ENCODE results near the gene CYLD. TPM values are rescaled to one million over a fixed set of nuclear protein-coding genes. Genes with fewer than 3 reads are reported as not detected.

Gene CYLD
- total and polyA plus RNA-seq, 4 donors = 15.3 to 90.5 (median 26.0) TPM

- Histone ChIP-seq H3K9me3 (ENCODE audit: control insufficient read depth in 4 of 4, insufficient read depth in 3 of 4, low read length in 3 of 4) (no peaks in the 10 kb centered on the region), H3K4me3 (no peak overlapping the region), H3K27ac (ENCODE audit: low read depth in 1 of 2, low read length in 1 of 2) (no peak overlapping the region), H3K9ac (ENCODE audit: insufficient read depth in 1 of 2, low read length in 2 of 2) (no peak overlapping the region), H3K4me1 (ENCODE audit: control insufficient read depth in 5 of 5, insufficient read depth in 5 of 5, low read length in 5 of 5) (peaks cover 0 to 23% (median 6%) of the 10 kb centered on the region in 5 donors), H3K27me3 (ENCODE audit: control insufficient read depth in 3 of 3, insufficient read depth in 3 of 3, low read length in 2 of 3) (no peaks in the 10 kb centered on the region), H3K36me3 (ENCODE audit: control insufficient read depth in 4 of 4, insufficient read depth in 4 of 4, low read length in 4 of 4) (peaks cover 1 to 10% (median 5%) of the 10 kb centered on the region in 4 donors)
- TF ChIP-seq CTCF (IDR thresholded peaks at IDR 0.05; ENCODE audit: control extremely low read depth, extremely low read depth) = peak; percentile 48
- ATAC-seq (ENCODE audit: insufficient read depth, low FRiP score) (no peak), DNase-seq (peak in 2 of 3 donors; percentile 59 to 60)
- WGBS, 2 donors = 28 to 48% methylated on average over 7 of the region's 7 CpGs
Observed at GRCh38 chr16:50747207-50747956, 5.5 kb downstream of the CYLD start.

- DNase-seq (no peak), ATAC-seq (ENCODE audit: insufficient read depth, low FRiP score) (no peak)
- no peaks in the 10 kb centered on the region for H3K27me3 ChIP-seq (ENCODE audit: control insufficient read depth in 3 of 3, insufficient read depth in 3 of 3, low read length in 2 of 3)
- no peak overlapping the region for H3K27ac ChIP-seq (ENCODE audit: low read depth in 1 of 2, low read length in 1 of 2)
- H3K9me3 ChIP-seq (ENCODE audit: control insufficient read depth in 4 of 4, insufficient read depth in 3 of 4, low read length in 3 of 4) = no peaks in the 10 kb centered on the region
- peaks cover 0 to 14% (median 0%) of the 10 kb centered on the region in 5 donors for H3K4me1 ChIP-seq (ENCODE audit: control insufficient read depth in 5 of 5, insufficient read depth in 5 of 5, low read length in 5 of 5)
- H3K4me3 ChIP-seq = no peak overlapping the region
- no peak overlapping the region for H3K9ac ChIP-seq (ENCODE audit: insufficient read depth in 1 of 2, low read length in 2 of 2)
- H3K36me3 ChIP-seq (ENCODE audit: control insufficient read depth in 4 of 4, insufficient read depth in 4 of 4, low read length in 4 of 4) = peaks cover 5 to 24% (median 14%) of the 10 kb centered on the region in 4 donors
- no peak for TF ChIP-seq CTCF (IDR thresholded peaks at IDR 0.05; ENCODE audit: control extremely low read depth, extremely low read depth)
- WGBS, 2 donors = 52 to 70% methylated on average over 6 of the region's 6 CpGs
Observed at GRCh38 chr16:50751528-50751927, 9.6 kb downstream of the CYLD start.

- Histone ChIP-seq H3K4me3 (no peak overlapping the region), H3K36me3 (ENCODE audit: control insufficient read depth in 4 of 4, insufficient read depth in 4 of 4, low read length in 4 of 4) (peaks cover 5 to 24% (median 14%) of the 10 kb centered on the region in 4 donors), H3K9me3 (ENCODE audit: control insufficient read depth in 4 of 4, insufficient read depth in 3 of 4, low read length in 3 of 4) (no peaks in the 10 kb centered on the region), H3K4me1 (ENCODE audit: control insufficient read depth in 5 of 5, insufficient read depth in 5 of 5, low read length in 5 of 5) (peaks cover 0 to 8% (median 0%) of the 10 kb centered on the region in 5 donors), H3K9ac (ENCODE audit: insufficient read depth in 1 of 2, low read length in 2 of 2) (no peak overlapping the region), H3K27me3 (ENCODE audit: control insufficient read depth in 3 of 3, insufficient read depth in 3 of 3, low read length in 2 of 3) (no peaks in the 10 kb centered on the region), H3K27ac (ENCODE audit: low read depth in 1 of 2, low read length in 1 of 2) (no peak overlapping the region)
- WGBS, 2 donors = 76 to 77% methylated on average over 4 of the region's 4 CpGs
- no peak for ATAC-seq (ENCODE audit: insufficient read depth, low FRiP score)
- TF ChIP-seq CTCF (IDR thresholded peaks at IDR 0.05; ENCODE audit: control extremely low read depth, extremely low read depth) = no peak
- no peak for DNase-seq
Observed at GRCh38 chr16:50752471-50753235, 10.8 kb downstream of the CYLD start.

Measured in lung (tissue), 12 donors.